Liver (tissue), 9 donors: ENCODE measurements around the gene EFR3B. TPM values are rescaled to one million over a fixed set of nuclear protein-coding genes. Genes with fewer than 3 reads are reported as not detected.

ENCODE experiments used
- DNase-seq: peaks from one replicate; pipeline ENCODE4 v3.0.0-alpha.2; 2017; ENCODE audit warnings: low spot score
- H3K27ac ChIP-seq, 2 donors: one replicate each; pipeline ENCODE4 v1.7.0; 2013; ENCODE audit warnings: inconsistent platforms in 2 of 2, low read length in 2 of 2, control low read depth in 1 of 2, low read depth in 1 of 2, mild to moderate bottlenecking in 1 of 2
- H3K27me3 ChIP-seq, 4 donors: one replicate each; pipeline versions ENCODE4 v1.6.1 to v1.7.0; 2013; ENCODE audit warnings: low read length in 3 of 4, inconsistent platforms in 1 of 4, mild to moderate bottlenecking in 1 of 4, moderate library complexity in 1 of 4; ENCODE audit not compliant: control insufficient read depth in 4 of 4, insufficient read depth in 4 of 4
- H3K36me3 ChIP-seq, 4 donors: one replicate each; pipeline versions ENCODE4 v1.6.1 to v1.7.0; 2013; ENCODE audit warnings: low read length in 3 of 4, mild to moderate bottlenecking in 3 of 4, low read depth in 1 of 4, moderate library complexity in 1 of 4; ENCODE audit not compliant: control insufficient read depth in 4 of 4, insufficient read depth in 3 of 4
- H3K4me1 ChIP-seq, 4 donors: one replicate each; pipeline versions ENCODE4 v1.6.1 to v1.7.0; 2013; ENCODE audit warnings: low read length in 3 of 4, mild to moderate bottlenecking in 3 of 4, moderate library complexity in 1 of 4; ENCODE audit not compliant: control insufficient read depth in 4 of 4, insufficient read depth in 4 of 4
- H3K4me3 ChIP-seq, 3 donors: one replicate each; pipeline versions ENCODE4 v1.6.1 to v1.7.0; 2013; ENCODE audit warnings: low read length in 3 of 3, control low read depth in 1 of 3, low read depth in 1 of 3, mild to moderate bottlenecking in 1 of 3
- H3K9ac ChIP-seq, 2 donors: one replicate each; pipeline ENCODE4 v1.7.0; 2013; ENCODE audit warnings: low read length in 2 of 2, mild to moderate bottlenecking in 2 of 2, moderate library complexity in 2 of 2, control low read depth in 1 of 2, low read depth in 1 of 2
- H3K9me3 ChIP-seq, 4 donors: one replicate each; pipeline versions ENCODE4 v1.6.1 to v1.7.0; 2013; ENCODE audit warnings: low read length in 3 of 4; ENCODE audit not compliant: control insufficient read depth in 4 of 4
- EGR1 ChIP-seq, 2 donors: IDR thresholded peaks; 2 replicates each; pipeline ENCODE4 v1.6.1; 2016 to 2018; ENCODE audit warnings: antibody characterized with exemption in 2 of 2, low read depth in 2 of 2
- FOXA2 ChIP-seq: IDR thresholded peaks from 2 replicates; pipeline ENCODE4 v1.6.1; 2016; ENCODE audit warnings: antibody characterized with exemption
- GABPA ChIP-seq, 2 donors: IDR thresholded peaks in 1 of 2; conservative IDR thresholded peaks in 1 of 2; 2 replicates each; pipeline ENCODE4 v1.6.1; 2016; ENCODE audit warnings: antibody characterized with exemption in 2 of 2, mild to moderate bottlenecking in 1 of 2, moderate library complexity in 1 of 2
- HNF4A ChIP-seq, 2 donors: conservative IDR thresholded peaks; 2 replicates each; pipeline ENCODE4 v1.6.1; 2016; ENCODE audit warnings: antibody characterized with exemption in 2 of 2, mild to moderate bottlenecking in 2 of 2
- JUND ChIP-seq, 2 donors: IDR thresholded peaks; 2 replicates each; pipeline ENCODE4 v1.6.1; 2016; ENCODE audit warnings: antibody characterized with exemption in 2 of 2
- MAX ChIP-seq: IDR thresholded peaks from 2 replicates; pipeline ENCODE4 v1.6.1; 2016; ENCODE audit warnings: antibody characterized with exemption
- NR2F2 ChIP-seq: IDR thresholded peaks from 2 replicates; pipeline ENCODE4 v1.6.1; 2016; ENCODE audit warnings: antibody characterized with exemption
- RAD21 ChIP-seq, 2 donors: IDR thresholded peaks; 2 replicates each; pipeline ENCODE4 v1.6.1; 2016; ENCODE audit warnings: antibody characterized with exemption in 2 of 2, mild to moderate bottlenecking in 2 of 2
- REST ChIP-seq: IDR thresholded peaks from 2 replicates; pipeline ENCODE4 v1.6.1; 2016; ENCODE audit warnings: antibody characterized with exemption, mild to moderate bottlenecking
- SP1 ChIP-seq: IDR thresholded peaks from 2 replicates; pipeline ENCODE4 v1.6.1; 2018; ENCODE audit warnings: antibody characterized with exemption, mild to moderate bottlenecking
- TAF1 ChIP-seq: conservative IDR thresholded peaks from 2 replicates; pipeline ENCODE4 v1.6.1; 2016; ENCODE audit warnings: antibody characterized with exemption, mild to moderate bottlenecking
- WGBS: extraction: QIAGEN DNeasy Blood & Tissue Kit; methylation state at CpG from one replicate; pipeline ENCODE4 v1.1.7; 2013; 5-methylcytosine and 5-hydroxymethylcytosine counted together
- polyA plus RNA-seq, 2 donors: library from polyadenylated mRNA; stranded (reverse) in 1 of 2; unstranded in 1 of 2; fragments of 200-250 nt in 1 of 2; fragments of >200 nt in 1 of 2; fragmentation: Nextera tagmentation in 1 of 2; extraction: Ambion mirVana in 1 of 2; gene quantifications; one replicate each; pipeline versions ENCODE4 v1.2.1 to v1.2.3, GENCODE V29; 2013 to 2015
- total RNA-seq, 2 donors: library from RNA; depleted of rRNA; stranded (reverse); fragments of >200 nt; gene quantifications; one replicate each; pipeline ENCODE4 v1.2.3, GENCODE V29; 2014
- TF ChIP-seq, protein P1 (sequence below): fragments of 150-350 bp; IDR thresholded peaks from 2 replicates; pipeline ENCODE4 v1.5.1; 2017; ENCODE audit warnings: improper control_type of control experiment, low read depth, low read length; ENCODE audit not compliant: missing input control
- TF ChIP-seq, protein P2 (sequence below): IDR thresholded peaks from 2 replicates; pipeline ENCODE4 v1.6.1; 2016; ENCODE audit warnings: antibody characterized with exemption
- donor health status: healthy.
- donor health status: healthy.
- donor health status: healthy.
- donor health status: healthy.
- donor health status: healthy.

EFR3B gene
- total and polyA plus RNA-seq, 4 donors: 0.05 to 0.33 (median 0.23) TPM

GRCh38 chr2:25088817-25089516, 47.1 kb downstream of the EFR3B start:
- H3K9me3 ChIP-seq: no peaks in the 10 kb centered on the region
- H3K4me3 ChIP-seq: no peak overlapping the region
- H3K9ac ChIP-seq: no peak overlapping the region
- H3K27ac ChIP-seq: no peak overlapping the region
- no peaks in the 10 kb centered on the region for H3K36me3 ChIP-seq
- no peaks in the 10 kb centered on the region for H3K4me1 ChIP-seq
- 83% methylated on average over 6 of the region's 6 CpGs for WGBS
- DNase-seq: no peak
- TF ChIP-seq, protein P1, sequence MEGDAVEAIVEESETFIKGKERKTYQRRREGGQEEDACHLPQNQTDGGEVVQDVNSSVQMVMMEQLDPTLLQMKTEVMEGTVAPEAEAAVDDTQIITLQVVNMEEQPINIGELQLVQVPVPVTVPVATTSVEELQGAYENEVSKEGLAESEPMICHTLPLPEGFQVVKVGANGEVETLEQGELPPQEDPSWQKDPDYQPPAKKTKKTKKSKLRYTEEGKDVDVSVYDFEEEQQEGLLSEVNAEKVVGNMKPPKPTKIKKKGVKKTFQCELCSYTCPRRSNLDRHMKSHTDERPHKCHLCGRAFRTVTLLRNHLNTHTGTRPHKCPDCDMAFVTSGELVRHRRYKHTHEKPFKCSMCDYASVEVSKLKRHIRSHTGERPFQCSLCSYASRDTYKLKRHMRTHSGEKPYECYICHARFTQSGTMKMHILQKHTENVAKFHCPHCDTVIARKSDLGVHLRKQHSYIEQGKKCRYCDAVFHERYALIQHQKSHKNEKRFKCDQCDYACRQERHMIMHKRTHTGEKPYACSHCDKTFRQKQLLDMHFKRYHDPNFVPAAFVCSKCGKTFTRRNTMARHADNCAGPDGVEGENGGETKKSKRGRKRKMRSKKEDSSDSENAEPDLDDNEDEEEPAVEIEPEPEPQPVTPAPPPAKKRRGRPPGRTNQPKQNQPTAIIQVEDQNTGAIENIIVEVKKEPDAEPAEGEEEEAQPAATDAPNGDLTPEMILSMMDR: no peak
- TF ChIP-seq FOXA2 (no peak), HNF4A (conservative IDR thresholded peaks at IDR 0.05) (no peak), TAF1 (no peak), JUND (IDR thresholded peaks at IDR 0.05) (no peak), RAD21 (IDR thresholded peaks at IDR 0.05) (no peak)
- TF ChIP-seq, protein P2, sequence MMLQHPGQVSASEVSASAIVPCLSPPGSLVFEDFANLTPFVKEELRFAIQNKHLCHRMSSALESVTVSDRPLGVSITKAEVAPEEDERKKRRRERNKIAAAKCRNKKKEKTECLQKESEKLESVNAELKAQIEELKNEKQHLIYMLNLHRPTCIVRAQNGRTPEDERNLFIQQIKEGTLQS: no peak
- H3K27me3 ChIP-seq: no peaks in the 10 kb centered on the region

GRCh38 chr2:25089605-25090315, 47.9 kb downstream of the EFR3B start:
- H3K9ac ChIP-seq: no peak overlapping the region
- H3K27me3 ChIP-seq: no peaks in the 10 kb centered on the region
- H3K4me3 ChIP-seq: no peak overlapping the region
- TF ChIP-seq RAD21 (IDR thresholded peaks at IDR 0.05) (no peak), NR2F2 (no peak)
- H3K4me1 ChIP-seq: no peaks in the 10 kb centered on the region
- no peaks in the 10 kb centered on the region for H3K36me3 ChIP-seq
- DNase-seq: no peak
- H3K9me3 ChIP-seq: no peaks in the 10 kb centered on the region
- no peak overlapping the region for H3K27ac ChIP-seq
- WGBS: 83% methylated on average over 11 of the region's 11 CpGs

DNA sequence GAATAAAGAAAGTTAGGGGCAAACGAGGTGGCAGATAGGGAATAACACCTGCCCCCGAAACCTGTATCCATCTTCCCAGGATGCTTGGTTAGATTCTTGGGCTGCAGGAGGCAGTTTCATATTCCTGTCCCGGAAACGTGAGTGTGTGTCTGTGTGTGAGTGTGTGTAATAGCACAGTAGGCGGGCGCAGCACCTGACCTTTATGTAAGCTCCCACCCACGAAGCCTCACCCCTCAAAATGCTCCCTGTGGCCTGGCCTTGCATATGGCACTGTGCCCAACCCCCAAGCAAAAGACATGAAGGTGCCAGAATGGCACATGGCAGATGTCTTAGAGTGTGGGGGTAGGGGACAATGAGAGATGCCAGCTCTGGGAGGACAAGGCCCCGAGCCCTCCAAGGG, 48.9 kb downstream of the EFR3B start:
- H3K36me3 ChIP-seq: no peaks in the 10 kb centered on the region
- H3K4me3 ChIP-seq: no peak overlapping the region
- TF ChIP-seq SP1 (no peak), RAD21 (IDR thresholded peaks at IDR 0.05) (no peak), JUND (IDR thresholded peaks at IDR 0.05) (no peak), REST (no peak), MAX (no peak), HNF4A (conservative IDR thresholded peaks at IDR 0.05) (no peak), NR2F2 (no peak), GABPA (IDR thresholded peaks at IDR 0.05 in 1 of 2, conservative IDR thresholded peaks at IDR 0.05 in 1 of 2) (no peak), EGR1 (IDR thresholded peaks at IDR 0.05; ENCODE audit: low read depth in 2 of 2) (no peak)
- TF ChIP-seq, protein P1: no peak
- H3K4me1 ChIP-seq: no peaks in the 10 kb centered on the region
- 81% methylated on average over 8 of the region's 8 CpGs for WGBS
- no peaks in the 10 kb centered on the region for H3K27me3 ChIP-seq
- H3K9ac ChIP-seq: no peak overlapping the region
- H3K9me3 ChIP-seq: no peaks in the 10 kb centered on the region
- DNase-seq: no peak
- no peak overlapping the region for H3K27ac ChIP-seq
